ENCODE measurements around the gene PIGP.

DNA sequence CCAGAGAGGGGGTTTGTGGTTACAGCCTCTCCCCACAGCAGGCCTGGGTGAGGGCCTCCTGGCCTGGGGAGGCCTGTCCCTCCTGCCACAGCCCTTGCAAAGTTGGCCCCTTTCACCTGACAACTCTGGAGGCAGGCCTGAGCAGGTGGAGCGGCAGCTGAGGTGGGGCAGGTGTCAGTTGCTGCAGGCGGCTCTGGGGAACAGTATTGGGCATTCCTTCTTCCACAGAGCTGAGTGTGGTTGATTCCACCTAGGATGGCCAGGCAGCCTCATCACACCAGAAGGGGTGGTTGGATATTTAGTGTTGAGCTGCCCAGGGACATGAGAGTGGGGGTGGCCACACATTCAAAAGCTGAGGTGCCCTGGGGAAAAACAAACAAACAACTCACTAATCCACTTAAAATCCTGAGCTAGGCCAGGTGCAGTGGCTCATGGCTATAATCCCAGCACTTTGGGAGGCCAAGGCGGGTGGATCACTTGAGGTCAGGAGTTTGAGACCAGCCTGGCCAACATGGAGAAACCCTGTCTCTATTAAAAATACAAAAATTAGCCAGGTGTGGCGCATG is 31.1 kb downstream of the PIGP start:
- TF ChIP-seq, protein P1, sequence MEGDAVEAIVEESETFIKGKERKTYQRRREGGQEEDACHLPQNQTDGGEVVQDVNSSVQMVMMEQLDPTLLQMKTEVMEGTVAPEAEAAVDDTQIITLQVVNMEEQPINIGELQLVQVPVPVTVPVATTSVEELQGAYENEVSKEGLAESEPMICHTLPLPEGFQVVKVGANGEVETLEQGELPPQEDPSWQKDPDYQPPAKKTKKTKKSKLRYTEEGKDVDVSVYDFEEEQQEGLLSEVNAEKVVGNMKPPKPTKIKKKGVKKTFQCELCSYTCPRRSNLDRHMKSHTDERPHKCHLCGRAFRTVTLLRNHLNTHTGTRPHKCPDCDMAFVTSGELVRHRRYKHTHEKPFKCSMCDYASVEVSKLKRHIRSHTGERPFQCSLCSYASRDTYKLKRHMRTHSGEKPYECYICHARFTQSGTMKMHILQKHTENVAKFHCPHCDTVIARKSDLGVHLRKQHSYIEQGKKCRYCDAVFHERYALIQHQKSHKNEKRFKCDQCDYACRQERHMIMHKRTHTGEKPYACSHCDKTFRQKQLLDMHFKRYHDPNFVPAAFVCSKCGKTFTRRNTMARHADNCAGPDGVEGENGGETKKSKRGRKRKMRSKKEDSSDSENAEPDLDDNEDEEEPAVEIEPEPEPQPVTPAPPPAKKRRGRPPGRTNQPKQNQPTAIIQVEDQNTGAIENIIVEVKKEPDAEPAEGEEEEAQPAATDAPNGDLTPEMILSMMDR (IDR thresholded peaks at IDR 0.05): no peak
- TF ChIP-seq POLR2A (IDR thresholded peaks at IDR 0.05): no peak

Measured in lower leg skin (tissue), 3 donors.